GM23338 (cell line): ENCODE results near the gene SLC27A3. TPM values are rescaled to one million over a fixed set of nuclear protein-coding genes. Genes with fewer than 3 reads are reported as not detected.

Experiments
- ATAC-seq: fragments of 200-7000 bp; cut with Tn5 transposase; 3 replicates; pipeline ENCODE4 v1.9.1; 2020
- DNase-seq: peaks from one replicate; pipeline ENCODE4 v3.0.0-alpha.2; 2015; ENCODE audit warnings: low spot score
- H2AFZ ChIP-seq: fragments of 200-600 bp; sonication (generic); 2 replicates; pipeline ENCODE4 v1.8.0; 2016; ENCODE audit warnings: antibody characterized with exemption, mild to moderate bottlenecking, moderate library complexity
- H3F3A ChIP-seq: fragments of 200-600 bp; sonication (generic); replicated peaks from 2 replicates; pipeline ENCODE4 v1.8.0; 2017; ENCODE audit warnings: antibody characterized with exemption, mixed run types, low read depth
- H3K27ac ChIP-seq: fragments of 200-600 bp; sonication (generic); 2 replicates; pipeline ENCODE4 v1.6.1; 2016; ENCODE audit warnings: low read depth
- H3K27me3 ChIP-seq: fragments of 200-600 bp; sonication (generic); 2 replicates; pipeline ENCODE4 v1.8.0; 2016; ENCODE audit warnings: mild to moderate bottlenecking, mixed run types, moderate library complexity; ENCODE audit not compliant: insufficient read depth
- H3K36me3 ChIP-seq: fragments of 200-600 bp; sonication (generic); 2 replicates; pipeline ENCODE4 v1.8.0; 2016; ENCODE audit warnings: mild to moderate bottlenecking; ENCODE audit not compliant: insufficient read depth
- H3K4me1 ChIP-seq: fragments of 200-600 bp; sonication (generic); 2 replicates; pipeline ENCODE4 v1.8.0; 2016; ENCODE audit warnings: mild to moderate bottlenecking, moderate library complexity; ENCODE audit not compliant: insufficient read depth
- H3K4me2 ChIP-seq: fragments of 200-600 bp; sonication (generic); 2 replicates; pipeline ENCODE4 v1.7.1; 2017; ENCODE audit warnings: mixed run types
- H3K4me3 ChIP-seq: fragments of 200-600 bp; sonication (generic); 2 replicates; pipeline ENCODE4 v1.6.1; 2016; ENCODE audit warnings: mixed run types
- H3K79me2 ChIP-seq: fragments of 200-600 bp; sonication (generic); replicated peaks from 2 replicates; pipeline ENCODE4 v1.8.0; 2017; ENCODE audit warnings: mild to moderate bottlenecking; ENCODE audit not compliant: insufficient read depth
- H3K9me2 ChIP-seq: fragments of 200-600 bp; sonication (generic); 2 replicates; pipeline ENCODE4 v1.8.0; 2017; ENCODE audit not compliant: insufficient read depth
- H4K20me1 ChIP-seq: fragments of 200-600 bp; sonication (generic); replicated peaks from 2 replicates; pipeline ENCODE4 v1.8.0; 2017; ENCODE audit warnings: mild to moderate bottlenecking; ENCODE audit not compliant: insufficient read depth
- H3K27ac Mint-ChIP-seq: 2 replicates; pipeline ENCODE4 v1.8.0; 2020; ENCODE audit warnings: inconsistent platforms, mild to moderate bottlenecking, moderate library complexity, mixed read lengths
- H3K27me3 Mint-ChIP-seq: 3 replicates; pipeline ENCODE4 v1.8.0; 2022; ENCODE audit warnings: low read depth, mild to moderate bottlenecking, moderate library complexity, mixed read lengths, inconsistent platforms; ENCODE audit not compliant: insufficient read depth, poor library complexity
- H3K36me3 Mint-ChIP-seq: 3 replicates; pipeline ENCODE4 v1.8.0; 2021; ENCODE audit warnings: low read depth, mild to moderate bottlenecking, inconsistent platforms, moderate library complexity, mixed read lengths
- H3K4me1 Mint-ChIP-seq: 3 replicates; pipeline ENCODE4 v1.8.0; 2020; ENCODE audit warnings: mild to moderate bottlenecking, inconsistent platforms, mixed read lengths
- H3K4me3 Mint-ChIP-seq: 3 replicates; pipeline ENCODE4 v1.8.0; 2021; ENCODE audit warnings: moderate library complexity, mild to moderate bottlenecking, inconsistent platforms, mixed read lengths
- H3K9me3 Mint-ChIP-seq: 3 replicates; pipeline ENCODE4 v1.8.0; 2020; ENCODE audit warnings: moderate library complexity, mild to moderate bottlenecking, inconsistent platforms, mixed read lengths
- CTCF ChIP-seq, 2 experiments: fragments of 200-600 bp in 1 of 2; sonication (generic) in 1 of 2; conservative IDR thresholded peaks; 2 replicates each; pipeline versions ENCODE4 v1.5.1 to v1.6.1; 2016 to 2017; ENCODE audit warnings: antibody characterized with exemption in 2 of 2, low read depth in 2 of 2, mild to moderate bottlenecking in 2 of 2, moderate library complexity in 1 of 2
- ETS1 ChIP-seq: IDR thresholded peaks from 2 replicates; pipeline ENCODE4 v1.6.1; 2016; ENCODE audit warnings: antibody characterized with exemption
- EZH2 ChIP-seq: fragments of 200-600 bp; sonication (generic); IDR thresholded peaks from one replicate; pipeline ENCODE4 v1.8.0; 2017; ENCODE audit warnings: antibody characterized with exemption, mild to moderate bottlenecking, low read depth; ENCODE audit not compliant: unreplicated experiment
- EZH2phosphoT487 ChIP-seq: fragments of 200-600 bp; sonication (generic); IDR thresholded peaks from one replicate; pipeline ENCODE4 v1.8.1; 2018; ENCODE audit warnings: antibody characterized with exemption; ENCODE audit not compliant: unreplicated experiment
- JUNB ChIP-seq: IDR thresholded peaks from one replicate; pipeline ENCODE4 v1.6.1; 2016; ENCODE audit warnings: antibody characterized with exemption; ENCODE audit not compliant: unreplicated experiment
- POLR2AphosphoS5 ChIP-seq: IDR thresholded peaks from 2 replicates; pipeline ENCODE4 v1.6.1; 2016; ENCODE audit warnings: antibody characterized with exemption, low read depth
- REST ChIP-seq: IDR thresholded peaks from one replicate; pipeline ENCODE4 v1.6.1; 2018; ENCODE audit warnings: antibody characterized with exemption; ENCODE audit not compliant: unreplicated experiment
- STAT1 ChIP-seq: IDR thresholded peaks from one replicate; pipeline ENCODE4 v1.6.1; 2016; ENCODE audit warnings: antibody characterized with exemption; ENCODE audit not compliant: unreplicated experiment
- ZNF331 ChIP-seq: fragments of 250-450 bp; sonication (Bioruptor Pico); IDR thresholded peaks from 2 replicates; pipeline ENCODE4 v1.5.0; 2020; ENCODE audit warnings: low read depth, mild to moderate bottlenecking, moderate library complexity
- polyA plus RNA-seq: library from polyadenylated mRNA; unstranded; fragments of >200 nt; fragmentation: Nextera tagmentation; extraction: Ambion mirVana; gene quantifications from 2 replicates; pipeline ENCODE4 v1.2.1, GENCODE V29; 2016
- total RNA-seq: library from RNA; depleted of rRNA; stranded (reverse); fragments of >200 nt; shearing (Covaris generic); gene quantifications from 2 replicates; pipeline ENCODE4 v1.2.3, GENCODE V29; 2014

SLC27A3 gene
- total and polyA plus RNA-seq, 2 experiments from 2014 or later, result 24.2 to 26.3 TPM

GRCh38 chr1:153750026-153750995, 24.9 kb upstream of the SLC27A3 start (continued):
- TF ChIP-seq CTCF (conservative IDR thresholded peaks at IDR 0.05; ENCODE audit: low read depth in 2 of 2), result no peak
- no peak for TF ChIP-seq ETS1
- TF ChIP-seq STAT1, result no peak
- no peak for TF ChIP-seq EZH2phosphoT487
- no peak for TF ChIP-seq REST
- no peak for TF ChIP-seq JUNB
- TF ChIP-seq ZNF331 (CRISPR knock-in tag), result no peak
- TF ChIP-seq POLR2AphosphoS5, result no peak

GRCh38 chr1:153752072-153752471, 23.1 kb upstream of the SLC27A3 start:
- H3K79me2 ChIP-seq, result peaks cover 10% of the 10 kb centered on the region; the same call in 1 of the 2 replicates
- H3K36me3 Mint-ChIP-seq, result peaks cover 93% of the 10 kb centered on the region
- no peak overlapping the region; the same call in 2 of the 3 replicates for H3K4me3 Mint-ChIP-seq
- H3K27ac Mint-ChIP-seq, result no peak overlapping the region
- H2AFZ ChIP-seq, result no peak overlapping the region
- no peak overlapping the region for H3K4me3 ChIP-seq
- H3K9me2 ChIP-seq, result no peaks in the 10 kb centered on the region
- peaks cover 19% of the 10 kb centered on the region for H3K4me1 ChIP-seq
- H3K27me3 Mint-ChIP-seq, result peaks cover 1% of the 10 kb centered on the region
- no peaks in the 10 kb centered on the region for H3K9me3 Mint-ChIP-seq
- no peaks in the 10 kb centered on the region; the same call in 1 of the 2 replicates for H4K20me1 ChIP-seq
- no peak for ATAC-seq
- peaks cover 31% of the 10 kb centered on the region for H3K4me1 Mint-ChIP-seq
- H3F3A ChIP-seq, result peaks cover 22% of the 10 kb centered on the region
- TF ChIP-seq POLR2AphosphoS5, result no peak
- no peak for TF ChIP-seq EZH2
- TF ChIP-seq REST, result no peak
- TF ChIP-seq ETS1, result no peak
- no peak for TF ChIP-seq ZNF331 (CRISPR knock-in tag)
- H3K27ac ChIP-seq, result no peak overlapping the region
- no peak overlapping the region for H3K4me2 ChIP-seq
- H3K27me3 ChIP-seq, result no peaks in the 10 kb centered on the region
- peaks cover 39% of the 10 kb centered on the region for H3K36me3 ChIP-seq
- DNase-seq, result no peak
